GM12891 (cell line): ENCODE data around the gene TCERG1L.
"Not testable (repeated sequence)": the region's sequence is repeated elsewhere in the genome, so short reads cannot be mapped to it uniquely, and the experiment has no call there.

Experiments
- DNase-seq: peaks from one replicate; pipeline ENCODE4 v3.0.0; 2011; ENCODE audit warnings: low spot score; ENCODE audit not compliant: insufficient read length
- FAIRE-seq: peaks from 2 replicates; lab custom pipeline; 2011; peaks lifted over from hg19 to GRCh38; lab: Jason Lieb, UNC
- PAX5 ChIP-seq: IDR thresholded peaks from 2 replicates; pipeline ENCODE4 v1.6.1; 2011; ENCODE audit warnings: low read length, moderate library complexity, mild to moderate bottlenecking; ENCODE audit not compliant: insufficient read depth, severe bottlenecking
- POLR2A ChIP-seq: IDR thresholded peaks from 2 replicates; pipeline ENCODE4 v1.6.1; 2011; ENCODE audit warnings: low read depth, low read length, control low read depth
- POLR2AphosphoS5 ChIP-seq: IDR thresholded peaks from 2 replicates; pipeline ENCODE4 v1.6.1; 2011; ENCODE audit warnings: low read depth, low read length, control low read depth
- POU2F2 ChIP-seq: IDR thresholded peaks from 2 replicates; pipeline ENCODE4 v1.6.1; 2011; ENCODE audit warnings: low read depth, mild to moderate bottlenecking, control low read depth, low read length, moderate library complexity
- SPI1 ChIP-seq: IDR thresholded peaks from 2 replicates; pipeline ENCODE4 v1.6.1; 2011; ENCODE audit warnings: low read depth, low read length, control low read depth
- TAF1 ChIP-seq: IDR thresholded peaks from 2 replicates; pipeline ENCODE4 v1.6.1; 2011; ENCODE audit warnings: low read depth, low read length, control low read depth

The TCERG1L gene

DNA sequence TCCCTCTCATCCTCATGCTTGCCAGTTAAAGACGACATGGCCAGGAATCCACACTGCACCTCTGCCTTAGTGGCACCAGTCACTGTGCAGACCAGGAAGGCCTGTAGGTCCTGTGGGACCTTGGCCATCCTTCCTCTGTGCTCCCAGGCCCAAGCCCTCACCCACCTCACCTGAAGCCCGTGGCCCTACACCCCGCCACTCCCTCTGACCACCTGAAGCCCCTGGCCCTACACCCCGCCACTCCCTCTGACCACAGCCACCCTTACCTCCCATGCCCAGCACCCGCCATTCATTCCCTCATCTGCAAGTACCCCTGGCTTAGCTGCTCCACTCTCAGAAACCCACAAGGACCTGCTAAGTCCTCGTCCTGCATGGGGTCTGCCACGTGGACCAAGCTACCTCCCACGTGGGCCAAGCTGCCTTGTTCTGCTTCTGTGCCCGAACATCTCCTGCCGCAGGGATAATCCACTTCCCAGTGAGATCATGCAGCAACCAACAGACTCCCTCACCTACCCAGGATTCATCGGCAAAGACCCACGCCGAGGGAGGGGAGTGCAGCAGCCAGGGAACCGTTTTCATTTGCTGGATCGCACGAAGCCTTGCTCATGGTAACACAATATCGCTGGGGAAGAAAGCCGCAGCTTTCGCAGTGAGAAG lies 151.2 kb downstream of the TCERG1L start:
- DNase-seq (no peak), FAIRE-seq (no peak)
- no peak for TF ChIP-seq SPI1
- TF ChIP-seq PAX5: no peak
- TF ChIP-seq POLR2A: no peak
- no peak for TF ChIP-seq POU2F2
- no peak for TF ChIP-seq POLR2AphosphoS5
- no peak for TF ChIP-seq TAF1

DNA sequence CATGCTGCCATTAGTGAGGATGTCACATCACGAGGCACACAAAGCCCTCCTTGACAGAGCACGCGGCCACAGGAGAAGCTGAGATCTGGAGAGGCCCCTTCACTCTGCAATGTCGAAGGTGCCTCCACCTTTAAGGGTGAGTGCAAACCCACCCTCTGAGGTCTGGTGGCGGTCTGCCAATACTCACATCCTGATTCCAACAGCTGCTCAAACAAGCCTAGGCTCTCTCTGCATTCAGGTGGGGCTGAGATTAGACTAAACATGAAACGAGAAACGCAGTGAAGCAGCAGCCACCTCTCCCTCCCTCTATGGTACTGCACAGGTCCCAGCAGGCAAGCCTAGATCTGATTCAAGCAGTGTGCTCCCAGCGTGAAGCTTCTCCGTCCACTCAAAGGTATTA lies 151.8 kb downstream of the TCERG1L start:
- TF ChIP-seq SPI1: no peak
- no peak for TF ChIP-seq POU2F2
- no peak for TF ChIP-seq POLR2AphosphoS5
- no peak for TF ChIP-seq TAF1
- no peak for TF ChIP-seq POLR2A
- no peak for TF ChIP-seq PAX5
- DNase-seq: no peak
- FAIRE-seq: no peak

DNA sequence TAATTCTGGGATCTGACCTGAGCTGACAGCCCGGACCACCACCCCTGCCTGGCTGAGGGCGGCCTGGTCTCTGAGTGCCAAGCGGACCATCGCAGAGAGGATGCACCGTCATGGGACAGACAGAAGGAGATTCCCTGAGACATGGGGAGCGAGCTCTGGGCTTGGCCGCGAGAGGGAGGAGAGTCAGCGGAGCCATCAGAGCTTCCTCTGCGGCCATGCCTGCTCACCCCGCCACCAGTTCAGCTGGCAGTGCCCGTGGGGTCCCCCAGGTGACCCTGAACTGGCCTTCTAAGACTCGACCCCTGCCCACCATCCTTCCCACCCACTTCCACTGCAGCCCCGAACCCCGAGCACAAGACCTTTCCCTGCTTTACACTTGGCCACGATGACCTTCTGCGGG lies 152.8 kb downstream of the TCERG1L start:
- no peak for FAIRE-seq
- DNase-seq: no peak
- TF ChIP-seq POLR2AphosphoS5: no peak
- no peak for TF ChIP-seq SPI1
- TF ChIP-seq PAX5: no peak
- no peak for TF ChIP-seq POU2F2
- no peak for TF ChIP-seq POLR2A
- TF ChIP-seq TAF1: no peak

DNA sequence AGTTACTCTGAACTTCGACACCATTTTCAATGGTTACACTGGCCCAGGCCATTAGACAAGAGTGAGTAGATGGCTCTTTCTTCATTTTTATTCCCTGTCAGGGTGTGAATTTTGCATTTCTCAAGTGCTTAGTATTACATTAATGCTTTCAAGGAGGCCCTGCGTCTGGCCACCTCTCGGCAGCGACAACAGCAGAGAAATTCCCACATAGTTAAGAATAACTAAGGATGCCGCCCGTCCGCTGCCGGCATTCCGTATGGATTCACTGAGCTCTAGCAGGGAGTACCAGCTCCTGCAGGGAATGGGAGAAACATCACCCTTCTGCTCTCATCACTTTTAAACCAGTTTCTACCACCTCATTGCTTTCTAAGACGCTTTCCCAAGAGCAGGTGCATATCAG lies 153.6 kb downstream of the TCERG1L start:
- TF ChIP-seq TAF1 (no peak), POU2F2 (no peak), POLR2AphosphoS5 (no peak), PAX5 (no peak), POLR2A (no peak), SPI1 (no peak)
- FAIRE-seq (no peak), DNase-seq (no peak)

DNA sequence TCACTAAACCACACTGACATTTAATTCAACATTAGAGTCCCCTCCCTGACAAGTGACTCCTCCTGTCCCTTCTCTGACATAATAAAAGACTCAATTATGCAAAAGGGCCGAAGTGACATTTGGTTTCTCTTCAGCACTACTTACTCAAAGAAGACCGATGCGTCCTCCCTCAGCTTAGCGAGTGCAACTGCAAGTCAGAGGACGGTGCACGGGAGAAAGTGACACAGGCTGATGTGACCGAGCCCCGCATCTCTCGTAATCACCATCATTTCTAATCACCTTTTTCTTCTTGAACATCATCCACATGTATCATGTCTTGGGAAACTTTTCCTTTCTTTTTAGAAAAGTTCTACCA lies 155.7 kb downstream of the TCERG1L start:
- FAIRE-seq (no peak), DNase-seq (no peak)
- TF ChIP-seq POLR2A: no peak
- no peak for TF ChIP-seq PAX5
- TF ChIP-seq POU2F2: no peak
- no peak for TF ChIP-seq TAF1
- TF ChIP-seq POLR2AphosphoS5: no peak
- TF ChIP-seq SPI1: no peak

DNA sequence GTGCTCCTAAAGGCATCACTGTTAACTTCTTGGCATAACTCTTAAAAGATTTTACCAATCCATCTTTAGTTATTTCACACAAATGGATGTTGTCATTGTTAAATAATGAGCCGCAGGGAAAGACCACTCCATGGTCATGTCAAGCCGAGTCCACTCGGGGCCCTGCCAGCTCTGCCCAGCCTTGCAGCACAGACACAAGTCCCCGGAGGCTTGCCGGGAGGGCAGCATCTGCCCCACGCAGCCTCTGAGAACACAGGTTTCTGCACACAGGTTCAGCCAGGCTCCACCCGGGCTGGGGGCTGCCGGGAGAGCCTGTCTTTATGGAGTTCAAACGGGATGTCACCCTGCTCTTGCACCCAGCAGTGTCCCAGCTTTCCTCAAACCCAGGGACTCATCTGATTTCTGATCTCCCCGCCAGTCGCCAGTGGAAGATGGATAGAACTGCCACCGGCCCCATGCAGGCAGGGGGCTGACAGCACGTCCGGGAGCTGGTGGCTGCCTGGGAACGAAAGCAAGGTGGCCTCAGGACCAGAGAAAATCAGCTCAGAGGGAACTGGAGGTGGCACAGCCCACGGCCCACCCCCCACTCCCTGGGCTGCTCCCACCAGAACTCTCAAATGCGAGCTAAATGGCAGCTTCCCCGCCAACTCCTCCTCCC lies 156.2 kb downstream of the TCERG1L start:
- no peak for FAIRE-seq
- no peak for TF ChIP-seq SPI1
- TF ChIP-seq PAX5: no peak
- TF ChIP-seq TAF1: no peak
- no peak for TF ChIP-seq POLR2A
- TF ChIP-seq POLR2AphosphoS5: no peak
- TF ChIP-seq POU2F2: no peak

DNA sequence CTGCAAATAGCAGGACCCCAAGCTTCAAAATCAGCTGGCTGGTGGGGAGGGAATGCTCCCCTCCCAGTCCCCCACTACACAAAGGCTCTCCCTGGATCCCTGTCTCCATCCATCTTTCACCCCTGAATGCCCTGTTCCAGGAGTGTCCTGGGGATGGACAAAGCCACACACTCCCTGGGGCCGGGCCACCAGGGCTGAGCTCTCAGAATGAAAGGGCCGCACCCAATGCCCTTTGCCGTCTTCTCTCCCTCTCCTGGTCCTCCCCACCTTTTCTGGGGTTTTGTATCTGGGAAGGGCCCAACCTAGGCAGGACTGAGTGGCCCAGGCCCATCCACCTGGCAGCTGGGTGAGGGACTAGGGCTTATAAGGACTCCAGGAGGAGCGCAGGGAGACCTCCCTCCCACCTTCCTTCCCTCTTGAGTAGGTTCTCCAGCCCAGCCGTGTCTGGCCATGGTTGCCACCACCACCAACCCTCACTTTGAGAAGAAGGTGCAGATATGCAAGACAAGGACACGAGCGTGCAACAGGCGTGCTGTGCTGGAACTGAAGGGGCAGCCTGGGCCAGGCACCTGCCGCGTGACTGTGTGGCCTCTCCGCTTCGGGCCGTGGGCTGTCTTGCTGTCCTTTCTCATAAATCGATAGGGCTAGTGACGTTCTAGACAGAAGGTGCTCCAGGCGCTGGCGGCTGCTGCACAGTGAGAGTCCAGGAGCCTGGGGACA lies 157.1 kb downstream of the TCERG1L start:
- no peak for FAIRE-seq
- no peak for TF ChIP-seq POLR2AphosphoS5
- no peak for TF ChIP-seq SPI1
- no peak for TF ChIP-seq TAF1
- no peak for TF ChIP-seq POLR2A
- no peak for TF ChIP-seq POU2F2
- TF ChIP-seq PAX5: no peak
- DNase-seq: no peak

More for the DNA sequence above, 156.2 kb downstream of the TCERG1L start:
- DNase-seq: no peak

DNA sequence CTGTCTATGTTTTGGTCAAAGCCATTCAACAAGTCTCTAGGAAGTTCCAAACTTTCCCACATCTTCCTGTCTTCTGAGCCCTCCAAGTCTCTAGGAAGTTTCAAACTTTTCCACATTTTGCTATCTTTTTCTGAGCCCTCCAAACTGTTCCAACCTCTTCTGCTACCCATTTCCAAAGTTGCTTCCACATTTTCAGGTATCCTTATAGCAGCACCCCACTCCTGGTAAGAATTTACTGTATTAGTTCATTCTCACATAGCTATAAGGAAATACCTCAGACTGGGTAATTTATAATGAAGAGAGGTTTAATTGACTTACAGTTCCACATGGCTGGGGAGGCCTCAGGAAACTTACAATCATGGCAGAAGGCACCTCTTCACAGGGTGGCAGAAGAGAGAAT lies 159.1 kb downstream of the TCERG1L start:
- DNase-seq, FAIRE-seq: not testable (repeated sequence)

DNA sequence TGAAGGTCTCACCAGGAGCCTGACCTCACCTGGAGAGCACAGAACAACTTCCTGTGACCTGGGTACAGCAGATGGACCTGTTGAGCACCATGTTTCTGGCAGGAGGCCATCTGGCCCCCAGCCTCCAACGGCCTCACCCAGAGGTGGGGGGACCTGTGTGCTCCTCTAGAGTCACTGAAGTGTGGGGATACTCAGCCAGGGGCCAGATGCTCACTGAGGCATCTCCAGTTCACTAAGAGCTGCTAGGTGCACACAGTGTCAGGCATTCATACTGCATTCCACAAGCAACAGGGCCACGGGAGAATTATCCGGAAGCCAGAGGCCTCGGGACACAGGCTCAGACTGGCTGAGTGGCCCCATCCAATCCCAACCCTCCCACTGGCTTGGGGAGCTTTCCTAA lies 161.4 kb downstream of the TCERG1L start:
- DNase-seq: no peak
- TF ChIP-seq POLR2AphosphoS5 (no peak), POLR2A (no peak), TAF1 (no peak), SPI1 (no peak), PAX5 (no peak), POU2F2 (no peak)
- no peak for FAIRE-seq

DNA sequence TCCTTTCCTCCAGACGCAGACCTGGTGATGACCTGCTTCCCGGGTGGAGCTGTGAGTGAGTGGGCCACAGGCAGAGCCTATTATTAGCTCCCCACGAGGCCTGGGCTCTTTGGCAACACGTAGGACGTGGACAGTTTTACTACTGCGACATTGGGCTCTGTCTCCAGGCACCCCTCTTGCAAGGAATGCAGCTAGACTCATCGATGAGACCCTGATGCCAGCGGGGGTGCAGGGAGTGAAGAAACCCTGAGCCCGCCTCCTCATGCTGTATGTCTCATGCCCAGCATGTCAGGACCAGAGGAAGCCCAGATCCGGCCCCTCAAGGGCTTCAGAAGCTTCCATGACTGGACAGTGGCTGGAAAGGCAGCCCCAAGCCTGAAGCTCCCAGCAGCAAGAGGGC lies 161.9 kb downstream of the TCERG1L start:
- TF ChIP-seq TAF1 (no peak), POU2F2 (no peak), SPI1 (no peak), POLR2A (no peak), POLR2AphosphoS5 (no peak), PAX5 (no peak)
- no peak for FAIRE-seq
- DNase-seq: no peak

DNA sequence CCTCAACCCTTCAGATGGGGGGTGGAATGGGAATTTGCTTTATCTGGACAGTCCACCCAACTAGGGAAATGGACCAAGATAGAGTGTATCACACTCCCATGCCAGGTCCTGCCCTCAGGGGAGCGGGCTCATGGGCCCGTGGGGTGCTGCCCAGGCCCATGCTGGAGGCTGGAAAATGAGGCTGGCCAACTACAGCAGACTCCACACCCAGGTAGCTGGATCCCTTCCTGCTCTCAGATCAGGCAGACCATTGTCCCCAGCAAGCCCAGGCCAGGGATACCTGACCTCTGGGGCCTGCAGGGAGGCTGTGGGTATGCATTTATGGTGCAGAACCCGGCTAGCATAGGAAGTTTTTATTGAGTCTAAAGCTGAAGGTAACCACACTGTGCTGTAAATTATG lies 162.4 kb downstream of the TCERG1L start:
- FAIRE-seq (no peak), DNase-seq (no peak)

More for the DNA sequence above, 162.4 kb downstream of the TCERG1L start:
- TF ChIP-seq POU2F2 (no peak), POLR2A (no peak), TAF1 (no peak), PAX5 (no peak), SPI1 (no peak), POLR2AphosphoS5 (no peak)
